ENCODE results near the gene AFAP1. TPM values are rescaled to one million over a fixed set of nuclear protein-coding genes. Genes with fewer than 3 reads are reported as not detected.

AFAP1 gene
- total RNA-seq, 2 experiments from 2014 or later, result not detected

DNA sequence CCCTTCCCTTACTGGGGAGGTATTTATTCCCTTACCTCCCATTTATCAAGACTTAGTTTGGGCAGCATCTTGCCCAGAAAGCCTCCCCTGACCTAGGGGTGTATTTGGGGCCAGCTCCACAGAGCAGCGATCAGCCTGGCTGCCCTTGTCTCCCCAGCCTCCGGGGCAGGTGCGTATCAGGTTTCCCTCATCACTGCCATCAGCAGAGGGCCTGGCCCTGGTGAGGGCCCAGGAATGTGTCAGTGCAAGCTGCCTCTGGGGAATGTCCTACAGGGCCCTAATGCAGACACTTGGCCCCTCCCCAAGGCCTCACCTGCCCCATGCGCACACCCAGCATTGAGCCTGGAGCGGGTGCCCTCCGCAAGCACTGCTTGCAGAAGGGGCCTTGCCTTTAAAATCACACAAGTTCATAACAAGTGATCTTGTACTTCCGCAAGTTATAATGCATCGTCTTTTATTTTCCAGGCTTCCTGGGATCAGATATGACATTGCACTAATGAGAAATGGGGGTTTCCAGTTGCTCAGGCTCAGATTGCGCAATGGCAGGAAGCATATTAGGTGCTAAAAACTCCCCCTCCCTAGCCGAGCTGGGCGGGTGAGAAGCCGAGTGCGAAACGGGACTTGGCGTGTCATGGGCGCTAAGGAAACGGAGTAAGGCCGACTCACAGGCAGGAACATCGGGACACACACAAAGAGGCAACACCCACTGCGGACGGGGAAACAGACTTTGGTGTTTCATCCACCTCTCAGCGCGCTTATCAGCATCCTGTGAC lies 25.4 kb upstream of the AFAP1 start:
- no peak for TF ChIP-seq EZH2phosphoT487 (IDR thresholded peaks at IDR 0.05; ENCODE audit: borderline replicate concordance, low read depth, low read length)
- TF ChIP-seq, protein P1, sequence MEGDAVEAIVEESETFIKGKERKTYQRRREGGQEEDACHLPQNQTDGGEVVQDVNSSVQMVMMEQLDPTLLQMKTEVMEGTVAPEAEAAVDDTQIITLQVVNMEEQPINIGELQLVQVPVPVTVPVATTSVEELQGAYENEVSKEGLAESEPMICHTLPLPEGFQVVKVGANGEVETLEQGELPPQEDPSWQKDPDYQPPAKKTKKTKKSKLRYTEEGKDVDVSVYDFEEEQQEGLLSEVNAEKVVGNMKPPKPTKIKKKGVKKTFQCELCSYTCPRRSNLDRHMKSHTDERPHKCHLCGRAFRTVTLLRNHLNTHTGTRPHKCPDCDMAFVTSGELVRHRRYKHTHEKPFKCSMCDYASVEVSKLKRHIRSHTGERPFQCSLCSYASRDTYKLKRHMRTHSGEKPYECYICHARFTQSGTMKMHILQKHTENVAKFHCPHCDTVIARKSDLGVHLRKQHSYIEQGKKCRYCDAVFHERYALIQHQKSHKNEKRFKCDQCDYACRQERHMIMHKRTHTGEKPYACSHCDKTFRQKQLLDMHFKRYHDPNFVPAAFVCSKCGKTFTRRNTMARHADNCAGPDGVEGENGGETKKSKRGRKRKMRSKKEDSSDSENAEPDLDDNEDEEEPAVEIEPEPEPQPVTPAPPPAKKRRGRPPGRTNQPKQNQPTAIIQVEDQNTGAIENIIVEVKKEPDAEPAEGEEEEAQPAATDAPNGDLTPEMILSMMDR (conservative IDR thresholded peaks at IDR 0.05; ENCODE audit: low read length), result no peak
- intact Hi-C loops (cut with micrococcal nuclease; ENCODE audit: unreplicated experiment), result no loop called here
- ChIA-PET POLR2A (no interaction called here), CTCF (ENCODE audit: unreplicated experiment) (no interaction called here)
- Histone ChIP-seq H2AFZ (ENCODE audit: low read length) (no peak overlapping the region), H3K4me3 (ENCODE audit: low read depth, low read length, poor library complexity, severe bottlenecking) (no peak overlapping the region), H3K4me2 (ENCODE audit: low read length) (no peak overlapping the region), H4K20me1 (ENCODE audit: insufficient read depth, low read length) (no peaks in the 10 kb centered on the region), H3K27ac (ENCODE audit: low read depth, low read length, poor library complexity, severe bottlenecking) (no peak overlapping the region), H3K36me3 (ENCODE audit: insufficient read depth, low read length) (no peaks in the 10 kb centered on the region), H3K9me3 (ENCODE audit: low read length) (no peaks in the 10 kb centered on the region), H3K4me1 (ENCODE audit: insufficient read depth, low read length, poor library complexity, severe bottlenecking) (peaks cover 7% of the 10 kb centered on the region), H3K79me2 (ENCODE audit: insufficient read depth, low read depth, low read length) (no peaks in the 10 kb centered on the region), H3K9me2 (ENCODE audit: insufficient read depth, low read length) (no peaks in the 10 kb centered on the region)
- no TSS peak for BruUV-seq (replicated peaks)
- DNase-seq (ENCODE audit: low spot score), result no peak

DNA sequence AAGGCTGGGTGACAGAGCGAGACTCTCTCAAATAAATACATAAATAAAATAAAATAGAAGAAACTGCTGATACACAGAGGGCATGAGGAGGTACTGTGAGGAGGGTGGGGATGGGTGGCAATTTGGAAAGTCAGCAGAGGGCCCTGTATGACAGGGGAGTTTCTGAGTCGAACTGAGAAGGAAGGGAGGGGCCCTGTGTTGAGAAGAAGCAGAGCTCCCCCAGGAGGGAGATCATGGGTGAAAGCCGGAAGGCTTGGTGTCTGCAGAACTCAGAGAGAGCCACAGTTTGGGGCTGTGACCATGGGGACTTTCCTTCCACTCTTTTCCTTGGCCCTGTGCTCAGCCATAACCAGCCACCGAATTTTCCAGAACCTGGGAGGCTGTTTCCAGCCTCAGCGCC lies 24.8 kb upstream of the AFAP1 start:
- Histone ChIP-seq H3K4me3 (ENCODE audit: low read depth, low read length, poor library complexity, severe bottlenecking) (no peak overlapping the region), H3K79me2 (ENCODE audit: insufficient read depth, low read depth, low read length) (no peaks in the 10 kb centered on the region), H4K20me1 (ENCODE audit: insufficient read depth, low read length) (no peaks in the 10 kb centered on the region), H3K36me3 (ENCODE audit: insufficient read depth, low read length) (no peaks in the 10 kb centered on the region), H3K9me3 (ENCODE audit: low read length) (no peaks in the 10 kb centered on the region), H3K9me2 (ENCODE audit: insufficient read depth, low read length) (no peaks in the 10 kb centered on the region), H3K4me1 (ENCODE audit: insufficient read depth, low read length, poor library complexity, severe bottlenecking) (peaks cover 7% of the 10 kb centered on the region), H3K4me2 (ENCODE audit: low read length) (no peak overlapping the region), H3K27ac (ENCODE audit: low read depth, low read length, poor library complexity, severe bottlenecking) (no peak overlapping the region), H2AFZ (ENCODE audit: low read length) (no peak overlapping the region)
- TF ChIP-seq, protein P1 (conservative IDR thresholded peaks at IDR 0.05; ENCODE audit: low read length), result no peak
- no peak for TF ChIP-seq EZH2phosphoT487 (IDR thresholded peaks at IDR 0.05; ENCODE audit: borderline replicate concordance, low read depth, low read length)
- BruUV-seq (replicated peaks), result no TSS peak
- POLR2A ChIA-PET, result no interaction called here
- CTCF ChIA-PET (ENCODE audit: unreplicated experiment), result interaction anchor here (0.5 kb wide), 1 partner anchor 707 kb away, joined by 3 read pairs; no protein-coding TSS in a partner anchor
- intact Hi-C loops (cut with micrococcal nuclease; ENCODE audit: unreplicated experiment), result no loop called here
- no peak for DNase-seq (ENCODE audit: low spot score)

DNA sequence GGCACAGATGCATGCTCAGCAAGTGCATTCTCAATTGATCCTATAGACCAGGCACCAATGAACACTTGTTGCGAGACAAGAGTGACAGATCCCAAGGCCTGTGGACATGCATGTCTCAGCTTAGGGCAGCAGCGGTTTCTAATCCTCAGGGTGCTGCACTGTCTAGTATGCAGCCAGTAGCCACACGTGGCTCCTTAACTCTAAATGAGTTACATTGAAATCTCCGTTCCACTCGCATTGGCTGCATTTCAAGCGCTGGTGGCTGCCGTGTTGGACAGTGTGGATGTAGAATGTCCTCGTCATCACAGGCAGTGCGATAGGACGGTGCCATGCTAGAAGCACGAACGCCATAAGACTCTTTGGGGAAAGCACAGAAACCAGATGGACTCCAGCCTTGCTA lies 24.0 kb upstream of the AFAP1 start:
- TF ChIP-seq EZH2phosphoT487 (IDR thresholded peaks at IDR 0.05; ENCODE audit: borderline replicate concordance, low read depth, low read length), result no peak
- TF ChIP-seq, protein P1 (conservative IDR thresholded peaks at IDR 0.05; ENCODE audit: low read length), result no peak
- Histone ChIP-seq H3K4me2 (ENCODE audit: low read length) (no peak overlapping the region), H3K36me3 (ENCODE audit: insufficient read depth, low read length) (no peaks in the 10 kb centered on the region), H3K9me2 (ENCODE audit: insufficient read depth, low read length) (no peaks in the 10 kb centered on the region), H3K9me3 (ENCODE audit: low read length) (no peaks in the 10 kb centered on the region), H3K27ac (ENCODE audit: low read depth, low read length, poor library complexity, severe bottlenecking) (no peak overlapping the region), H3K4me1 (ENCODE audit: insufficient read depth, low read length, poor library complexity, severe bottlenecking) (peaks cover 7% of the 10 kb centered on the region), H4K20me1 (ENCODE audit: insufficient read depth, low read length) (no peaks in the 10 kb centered on the region), H3K4me3 (ENCODE audit: low read depth, low read length, poor library complexity, severe bottlenecking) (no peak overlapping the region), H2AFZ (ENCODE audit: low read length) (no peak overlapping the region), H3K79me2 (ENCODE audit: insufficient read depth, low read depth, low read length) (no peaks in the 10 kb centered on the region)
- BruUV-seq (replicated peaks), result no TSS peak
- DNase-seq (ENCODE audit: low spot score), result no peak
- intact Hi-C loops (cut with micrococcal nuclease; ENCODE audit: unreplicated experiment), result no loop called here
- CTCF ChIA-PET (ENCODE audit: unreplicated experiment), result no interaction called here
- POLR2A ChIA-PET, result no interaction called here
